GM19467 (cell line): ENCODE measurements around the gene CPLX1.
"Not testable (repeated sequence)": the region's sequence is repeated elsewhere in the genome, so short reads cannot be mapped to it uniquely, and the experiment has no call there.

Experiments used
- ATAC-seq: cut with Tn5 transposase; IDR thresholded peaks from one replicate; pipeline ENCODE4 v1.9.1; 2021; ENCODE audit warnings: mild to moderate bottlenecking, moderate library complexity; ENCODE audit not compliant: unreplicated experiment

CPLX1 gene

GRCh38 chr4:763191-763810 is 62.6 kb downstream of the CPLX1 start:
- no peak for ATAC-seq

DNA sequence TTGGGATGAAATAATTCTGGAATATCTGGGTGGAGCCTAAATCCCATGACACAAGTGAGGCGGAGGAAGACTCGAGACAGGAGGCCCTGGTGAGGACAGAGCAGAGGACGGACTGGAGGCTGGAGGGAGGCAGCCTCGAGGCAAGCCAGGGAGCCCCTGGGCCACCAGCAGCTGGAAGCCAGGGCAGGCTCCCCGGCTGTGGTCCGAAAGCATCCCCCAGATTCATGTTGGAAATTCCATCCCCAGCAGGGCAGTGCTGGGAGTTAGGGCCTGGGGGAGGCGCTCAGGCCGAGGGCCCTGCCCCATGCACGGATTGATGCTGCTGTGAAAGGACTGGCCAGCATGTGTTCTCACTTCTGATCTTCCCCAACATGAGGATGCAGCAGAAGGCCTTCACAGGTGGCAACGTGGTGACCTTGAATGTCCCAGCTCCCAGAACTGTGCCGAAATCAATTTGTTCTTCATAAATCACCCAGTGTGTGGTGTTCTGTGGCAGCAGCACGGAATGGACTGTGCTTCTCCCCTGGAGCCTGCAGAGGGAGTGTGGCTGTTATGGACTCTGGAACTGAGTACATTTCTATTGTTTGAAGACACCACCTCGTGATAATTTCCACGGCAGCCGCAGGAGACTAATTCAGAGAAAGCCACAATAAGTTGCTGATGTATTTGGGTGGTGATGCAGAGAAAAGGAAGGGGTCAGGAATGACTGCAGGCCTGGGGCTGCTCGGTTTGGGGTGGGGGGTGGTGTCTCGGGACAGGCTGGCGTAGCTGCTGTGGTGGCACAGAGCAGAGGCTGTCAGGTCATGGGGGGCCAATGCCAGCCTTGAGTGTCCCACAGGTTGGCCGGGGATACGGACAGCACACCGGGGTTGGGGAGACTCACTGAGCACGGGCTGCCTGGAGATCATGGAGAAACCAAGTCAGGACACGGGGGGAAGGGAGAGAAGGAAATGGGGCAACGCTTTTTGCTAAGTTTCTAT is 63.4 kb downstream of the CPLX1 start:
- ATAC-seq = no peak

DNA sequence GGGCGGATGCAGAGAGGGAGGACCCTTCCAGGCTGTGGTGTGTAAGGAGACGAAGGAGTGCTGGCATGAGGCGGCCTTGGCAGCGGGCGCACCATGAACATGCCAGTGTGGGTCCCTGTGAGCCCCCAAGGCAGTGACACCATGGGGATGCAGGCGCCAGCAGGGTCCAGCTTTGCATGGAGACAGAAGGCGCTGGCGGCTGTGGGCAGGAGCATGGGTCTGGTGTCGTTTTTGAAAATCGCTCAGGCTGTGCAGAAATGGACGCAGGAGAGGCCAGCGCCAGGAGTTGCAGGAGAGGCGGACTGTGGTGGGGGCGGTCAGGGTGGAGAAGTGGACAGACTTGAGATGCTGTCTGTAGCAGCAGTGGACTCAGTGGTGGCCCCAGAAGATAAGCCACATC is 64.2 kb downstream of the CPLX1 start:
- ATAC-seq = no peak

DNA sequence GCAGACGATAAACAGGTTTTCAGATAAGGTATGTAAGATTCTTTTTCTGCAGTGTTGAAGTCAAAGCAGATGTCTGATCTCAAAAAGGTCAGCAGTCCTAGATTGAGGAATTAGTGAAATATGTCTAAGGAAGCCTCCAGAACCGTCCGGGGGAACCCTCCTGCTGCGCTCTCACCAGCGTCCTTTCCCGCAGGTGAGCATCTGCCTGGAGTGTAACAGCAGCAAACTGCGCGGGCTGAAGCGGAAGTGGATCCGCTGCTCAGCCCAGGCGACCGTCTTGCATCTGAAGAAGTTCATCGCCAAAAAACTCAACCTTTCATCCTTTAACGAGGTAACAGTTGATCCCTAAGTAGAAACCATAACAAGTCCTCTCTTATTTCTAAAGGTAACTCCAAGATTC is 64.8 kb downstream of the CPLX1 start:
- no peak for ATAC-seq

DNA sequence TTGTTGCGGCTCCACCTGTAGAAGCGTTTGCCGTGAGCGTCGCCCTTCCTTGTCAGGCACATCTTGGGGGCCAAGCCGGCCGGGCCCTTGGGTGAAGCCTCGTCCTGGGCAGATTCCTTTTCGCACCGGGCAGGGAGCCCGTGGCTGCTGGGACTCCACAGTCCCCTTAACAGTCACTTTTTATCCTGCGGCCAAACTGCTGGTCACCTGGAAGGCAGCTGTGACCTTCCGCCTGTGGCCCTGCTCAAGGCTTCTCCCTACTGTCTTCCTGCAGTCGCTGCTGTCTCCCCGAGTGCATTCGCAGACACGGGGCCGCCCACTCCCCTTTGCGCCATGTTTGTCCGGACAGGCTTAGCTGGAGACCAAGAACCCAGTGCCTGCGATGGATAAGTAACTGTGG is 65.3 kb downstream of the CPLX1 start:
- no peak for ATAC-seq

DNA sequence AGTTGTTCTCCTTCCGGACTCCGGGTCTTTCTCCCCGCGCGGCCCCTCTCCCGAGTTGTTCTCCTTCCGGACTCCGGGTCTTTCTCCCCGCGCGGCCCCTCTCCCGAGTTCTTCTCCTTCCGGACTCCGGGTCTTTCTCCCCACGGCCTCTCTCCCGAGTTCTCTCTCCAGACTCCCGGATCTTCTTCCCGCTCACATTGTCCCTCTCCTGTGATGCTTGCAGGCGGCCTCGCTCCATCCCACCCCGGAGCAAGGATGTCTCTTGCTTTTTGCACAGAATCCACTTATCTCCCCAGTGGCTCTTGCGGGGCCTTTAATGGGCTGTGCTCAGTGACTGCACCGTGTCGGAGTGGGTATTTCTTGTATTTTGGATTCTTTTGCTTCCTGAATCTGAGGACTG is 66.1 kb downstream of the CPLX1 start:
- not testable (repeated sequence) for ATAC-seq

DNA sequence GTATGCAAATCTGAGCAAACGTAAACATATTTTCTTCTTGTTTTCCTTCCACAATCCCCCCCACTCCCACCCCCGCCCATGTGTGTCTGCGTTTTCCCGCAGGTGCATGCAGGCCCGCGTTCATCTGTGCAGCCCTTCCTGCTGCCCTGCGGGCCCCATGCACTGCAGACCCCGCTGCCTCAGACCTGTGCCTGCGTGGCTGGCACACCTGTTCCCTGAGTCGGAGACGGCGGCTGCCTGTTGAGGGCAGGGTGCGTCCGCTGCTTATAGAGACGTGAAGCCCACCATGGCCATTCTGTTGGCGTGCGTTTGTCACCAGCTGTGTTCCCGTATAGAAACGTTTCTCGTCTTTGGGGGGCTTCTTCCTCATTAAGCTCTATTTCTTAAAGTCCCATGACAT is 68.8 kb downstream of the CPLX1 start:
- no peak for ATAC-seq

DNA sequence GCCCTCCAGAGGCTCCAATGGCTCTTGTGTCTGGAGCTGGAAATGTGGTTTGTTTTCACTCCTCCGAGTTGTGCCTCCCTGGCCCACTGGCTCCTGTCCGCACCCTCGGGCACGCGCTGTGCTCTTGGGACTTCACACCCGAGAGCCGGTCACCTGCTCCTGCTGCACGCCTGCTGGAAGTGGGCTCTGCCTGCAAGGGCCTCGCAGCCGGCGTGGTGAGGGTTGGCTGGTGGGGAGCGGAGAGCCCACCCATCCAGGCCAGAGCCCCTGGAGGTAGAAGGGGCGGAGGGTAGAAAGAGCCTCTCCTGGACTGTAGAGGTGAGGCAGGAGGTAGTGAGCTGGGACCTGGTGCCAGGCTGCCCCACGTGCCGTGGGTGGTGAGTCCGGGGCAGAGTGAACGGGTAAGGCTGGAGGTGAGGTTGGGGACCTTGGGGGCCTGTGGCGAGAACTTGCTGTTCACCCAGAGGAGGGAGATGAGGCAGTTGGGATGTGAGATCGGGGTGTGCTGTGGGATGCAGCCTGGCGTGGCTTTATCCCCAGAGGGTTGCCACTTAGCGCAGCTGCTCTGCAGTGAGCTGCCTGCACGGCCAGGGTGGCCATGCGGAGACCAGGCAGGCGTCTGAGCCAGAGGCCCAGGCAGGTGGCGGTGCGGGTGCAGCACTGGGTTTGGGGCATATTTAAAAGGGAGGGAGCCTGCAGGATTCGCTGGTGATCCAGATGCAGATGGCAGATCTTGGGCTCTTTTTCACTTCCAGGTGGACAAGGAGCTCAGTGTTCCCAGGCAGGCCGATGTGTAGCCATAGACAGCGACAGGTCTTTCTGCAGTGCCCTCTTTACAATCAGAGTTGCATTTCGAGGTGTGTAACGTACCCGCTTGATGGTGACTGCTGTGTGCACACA is 71.5 kb downstream of the CPLX1 start:
- no peak for ATAC-seq

- not testable (repeated sequence) for ATAC-seq
Measured at GRCh38 chr4:753186-753585, 72.7 kb downstream of the CPLX1 start.

GRCh38 chr4:752196-752861 is 73.6 kb downstream of the CPLX1 start:
- no peak for ATAC-seq

DNA sequence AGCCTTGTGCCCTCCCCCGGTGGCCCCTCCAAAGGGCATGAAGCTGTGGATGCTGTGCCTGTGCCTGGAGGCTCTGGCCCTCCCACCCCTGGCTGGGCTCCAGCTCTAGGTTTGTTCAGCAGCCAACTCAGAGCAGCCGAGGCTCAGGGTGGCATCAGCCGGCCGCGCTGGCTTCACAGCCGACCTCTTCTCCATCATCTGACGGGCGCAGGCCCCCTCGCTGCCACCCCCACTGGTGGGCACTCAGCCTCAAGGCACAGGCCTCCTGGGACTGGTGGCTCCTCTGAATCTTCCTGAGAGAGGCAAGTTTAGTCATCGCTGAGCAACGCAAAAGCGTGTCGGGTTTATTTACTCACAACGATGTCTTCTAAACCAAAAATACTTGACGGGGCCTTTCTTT is 74.3 kb downstream of the CPLX1 start:
- no peak for ATAC-seq

GRCh38 chr4:749698-750666 is 75.9 kb downstream of the CPLX1 start:
- ATAC-seq = no peak

DNA sequence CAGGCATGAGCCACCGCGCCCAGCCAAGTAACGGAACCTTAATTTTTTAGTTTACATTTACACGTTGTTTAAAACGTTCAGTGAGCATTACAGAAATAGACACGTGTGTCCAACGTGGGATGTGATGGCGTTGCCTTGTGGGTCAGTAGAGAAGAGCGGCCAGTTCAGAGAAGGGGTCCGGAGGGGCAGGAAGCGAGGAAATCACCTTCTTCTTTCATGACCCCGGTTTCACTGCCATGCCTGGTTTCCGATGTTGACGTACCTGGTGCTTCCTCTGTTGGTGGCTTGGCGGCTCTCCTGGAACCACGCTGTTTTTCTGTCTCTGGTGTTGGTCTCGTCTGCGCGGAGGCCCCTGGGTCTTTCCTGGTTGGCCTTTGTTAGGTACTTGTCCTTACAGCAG is 77.5 kb downstream of the CPLX1 start:
- ATAC-seq = no peak

GRCh38 chr4:747546-748170 is 78.3 kb downstream of the CPLX1 start:
- no peak for ATAC-seq

DNA sequence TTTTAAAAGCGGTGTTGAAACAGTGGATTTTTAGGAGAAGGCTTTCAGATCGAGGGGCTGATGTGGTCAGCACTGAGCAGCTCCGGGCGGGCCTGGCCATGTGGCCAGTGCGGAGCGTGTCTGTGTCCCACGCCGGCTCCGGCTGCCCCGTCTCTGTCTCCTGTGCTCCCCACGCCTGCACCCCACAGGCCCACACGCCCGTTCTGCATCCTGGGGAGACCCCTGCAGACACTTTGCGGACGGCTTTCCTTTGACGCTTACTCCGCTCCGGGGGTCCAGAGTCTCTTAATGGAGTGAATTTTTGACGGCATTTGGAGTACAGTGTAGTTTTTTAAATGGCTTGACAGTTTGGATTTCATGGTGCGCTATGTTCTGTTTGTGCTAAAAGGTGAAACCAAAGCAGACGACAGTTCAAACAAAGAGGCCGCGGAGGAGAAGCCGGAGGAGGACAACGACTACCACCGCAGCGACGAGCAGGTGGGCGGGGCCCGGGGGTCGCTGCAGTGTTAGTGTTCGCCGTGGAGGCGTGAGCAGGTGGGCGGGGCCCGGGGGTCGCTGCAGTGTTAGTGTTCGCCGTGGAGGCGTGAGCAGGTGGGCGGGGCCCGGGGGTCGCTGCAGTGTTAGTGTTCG is 81.6 kb downstream of the CPLX1 start:
- ATAC-seq = no peak

DNA sequence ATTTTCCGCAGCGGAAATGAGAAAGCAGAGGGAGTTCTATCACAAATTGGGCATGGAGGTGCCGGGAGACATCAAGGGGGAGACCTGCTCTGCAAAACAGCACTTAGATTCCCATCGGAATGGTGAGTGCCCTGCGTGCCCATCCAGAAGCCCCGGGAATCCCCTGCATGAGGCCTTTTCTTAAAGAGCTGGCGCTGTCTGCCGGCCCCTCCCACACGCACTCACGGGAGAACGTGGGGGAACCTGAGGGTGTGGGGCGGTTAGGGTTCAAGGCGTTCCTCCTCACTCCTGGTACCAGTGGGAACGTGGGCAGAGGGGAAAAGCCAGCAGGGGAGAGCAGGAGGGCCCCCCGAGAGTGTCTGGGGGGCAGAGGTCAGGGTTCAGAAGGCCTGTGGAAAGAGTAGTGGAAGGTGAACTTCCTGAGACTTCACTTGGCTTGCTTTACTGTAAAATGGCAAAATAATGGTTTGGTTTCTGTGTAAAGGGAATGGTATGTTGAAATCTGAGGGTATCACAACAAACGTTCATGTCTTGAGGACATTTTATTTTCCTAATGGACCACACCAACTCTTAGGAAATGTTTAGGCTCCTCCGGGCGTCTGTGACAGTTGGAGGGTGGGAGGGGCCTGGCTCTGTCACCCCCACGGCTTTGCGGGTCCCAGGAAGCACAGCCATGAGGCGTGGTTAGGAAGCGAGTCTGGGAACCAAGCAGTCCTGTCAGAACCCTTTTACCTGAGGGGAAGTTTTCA is 82.3 kb downstream of the CPLX1 start:
- ATAC-seq = no peak

GRCh38 chr4:742742-743311 is 83.1 kb downstream of the CPLX1 start:
- no peak for ATAC-seq
